GM21737 (cell line): Measurements from ENCODE around the gene KCNMA1.
"Not testable (repeated sequence)": the region's sequence is repeated elsewhere in the genome, so short reads cannot be mapped to it uniquely, and the experiment has no call there.

Experiments used
- ATAC-seq: cut with Tn5 transposase; IDR thresholded peaks from one replicate; pipeline ENCODE4 v1.9.1; 2021; ENCODE audit warnings: mild to moderate bottlenecking, moderate library complexity; ENCODE audit not compliant: unreplicated experiment

KCNMA1 gene

GRCh38 chr10:77637532-77638320 is at the start of gene KCNMA1:
KCNMA1 (minus strand) TSS chr10:77637808.
- ATAC-seq, result no peak

GRCh38 chr10:77686650-77687417 is 49.2 kb upstream of the KCNMA1 start:
- ATAC-seq, result no peak

GRCh38 chr10:77686096-77686495 is 48.5 kb upstream of the KCNMA1 start:
- ATAC-seq, result no peak

- no peak for ATAC-seq
Observed at GRCh38 chr10:77685432-77685831, 47.8 kb upstream of the KCNMA1 start.

- ATAC-seq, result not testable (repeated sequence)
Observed at GRCh38 chr10:77683088-77683432, 45.5 kb upstream of the KCNMA1 start.

GRCh38 chr10:77682393-77683087 is 44.9 kb upstream of the KCNMA1 start:
- ATAC-seq, result no peak

- ATAC-seq, result no peak
Observed at GRCh38 chr10:77681839-77682238, 44.2 kb upstream of the KCNMA1 start.

GRCh38 chr10:77680811-77681210 is 43.2 kb upstream of the KCNMA1 start:
- no peak for ATAC-seq

- ATAC-seq, result no peak
Observed at GRCh38 chr10:77680065-77680464, 42.5 kb upstream of the KCNMA1 start.

GRCh38 chr10:77679217-77679616 is 41.6 kb upstream of the KCNMA1 start:
- ATAC-seq, result no peak

GRCh38 chr10:77678146-77678545 is 40.5 kb upstream of the KCNMA1 start:
- ATAC-seq, result no peak

- ATAC-seq, result no peak
Observed at GRCh38 chr10:77675347-77675746, 37.7 kb upstream of the KCNMA1 start.

GRCh38 chr10:77673515-77674140 is 36.0 kb upstream of the KCNMA1 start:
- no peak for ATAC-seq

GRCh38 chr10:77673101-77673500 is 35.5 kb upstream of the KCNMA1 start:
- ATAC-seq, result no peak

- ATAC-seq, result no peak
Observed at GRCh38 chr10:77671594-77672252, 34.1 kb upstream of the KCNMA1 start.

GRCh38 chr10:77670817-77671443 is 33.3 kb upstream of the KCNMA1 start:
- no peak for ATAC-seq

GRCh38 chr10:77669892-77670291 is 32.3 kb upstream of the KCNMA1 start:
- ATAC-seq, result no peak

- no peak for ATAC-seq
Observed at GRCh38 chr10:77667426-77668324, 30.1 kb upstream of the KCNMA1 start.

GRCh38 chr10:77666821-77667220 is 29.2 kb upstream of the KCNMA1 start:
- ATAC-seq, result no peak
